HEK293 (cell line): Measurements from ENCODE around the gene ZNF507.

ENCODE experiments used
- EGR2 ChIP-seq: fragments of 450-650 bp; formaldehyde crosslinking; IDR thresholded peaks from 2 replicates; pipeline ENCODE4 v1.5.1; 2016; ENCODE audit warnings: low read depth, missing biosample characterization, missing genetic modification characterization
- KLF7 ChIP-seq: fragments of 450-650 bp; formaldehyde crosslinking; IDR thresholded peaks from 2 replicates; pipeline ENCODE4 v1.5.1; 2016; ENCODE audit warnings: missing biosample characterization, missing genetic modification characterization, borderline replicate concordance
- PRDM1 ChIP-seq: fragments of 450-650 bp; formaldehyde crosslinking; IDR thresholded peaks from 2 replicates; pipeline ENCODE4; 2016; ENCODE audit warnings: missing biosample characterization, missing genetic modification characterization
- RBAK ChIP-seq: fragments of 450-650 bp; formaldehyde crosslinking; IDR thresholded peaks from 2 replicates; pipeline ENCODE4 v1.5.1; 2016; ENCODE audit warnings: missing biosample characterization, missing genetic modification characterization
- SCRT2 ChIP-seq: fragments of 450-650 bp; formaldehyde crosslinking; IDR thresholded peaks from 2 replicates; pipeline ENCODE4 v1.5.1; 2016; ENCODE audit warnings: missing biosample characterization, missing genetic modification characterization
- SP2 ChIP-seq: fragments of 450-650 bp; formaldehyde crosslinking; IDR thresholded peaks from 2 replicates; pipeline ENCODE4 v1.5.1; 2016; ENCODE audit warnings: missing biosample characterization, missing genetic modification characterization
- SP3 ChIP-seq: fragments of 450-650 bp; formaldehyde crosslinking; IDR thresholded peaks from 2 replicates; pipeline ENCODE4 v1.5.1; 2016; ENCODE audit warnings: missing biosample characterization, missing genetic modification characterization
- YY1 ChIP-seq: fragments of 450-650 bp; formaldehyde crosslinking; IDR thresholded peaks from 2 replicates; pipeline ENCODE4 v1.5.1; 2018; ENCODE audit warnings: missing biosample characterization, missing genetic modification characterization
- ZBTB21 ChIP-seq: fragments of 450-650 bp; formaldehyde crosslinking; IDR thresholded peaks from 2 replicates; pipeline ENCODE4 v1.5.1; 2017; ENCODE audit warnings: missing biosample characterization, missing genetic modification characterization
- ZFP3 ChIP-seq: fragments of 450-650 bp; formaldehyde crosslinking; IDR thresholded peaks from 2 replicates; pipeline ENCODE4 v1.5.1; 2016; ENCODE audit warnings: low read depth, missing biosample characterization, missing genetic modification characterization
- ZNF155 ChIP-seq: fragments of 450-650 bp; formaldehyde crosslinking; IDR thresholded peaks from 2 replicates; pipeline ENCODE4 v1.5.1; 2016; ENCODE audit warnings: missing biosample characterization, missing genetic modification characterization
- ZNF292 ChIP-seq: fragments of 450-650 bp; formaldehyde crosslinking; IDR thresholded peaks from 2 replicates; pipeline ENCODE4 v1.5.1; 2016; ENCODE audit warnings: low read depth, missing biosample characterization, missing genetic modification characterization, borderline replicate concordance
- ZNF324 ChIP-seq: fragments of 450-650 bp; formaldehyde crosslinking; IDR thresholded peaks from 2 replicates; pipeline ENCODE4 v1.5.1; 2016; ENCODE audit warnings: missing biosample characterization, missing genetic modification characterization
- ZNF394 ChIP-seq: fragments of 450-650 bp; formaldehyde crosslinking; IDR thresholded peaks from 2 replicates; pipeline ENCODE4 v1.5.1; 2016; ENCODE audit warnings: missing biosample characterization, missing genetic modification characterization, mild to moderate bottlenecking, moderate library complexity, borderline replicate concordance
- ZNF473 ChIP-seq: fragments of 450-650 bp; formaldehyde crosslinking; IDR thresholded peaks from 2 replicates; pipeline ENCODE4 v1.5.1; 2017; ENCODE audit warnings: missing biosample characterization, missing genetic modification characterization
- ZNF544 ChIP-seq: fragments of 450-650 bp; formaldehyde crosslinking; IDR thresholded peaks from 2 replicates; pipeline ENCODE4 v1.5.0; 2017; ENCODE audit warnings: missing biosample characterization, missing genetic modification characterization
- ZNF549 ChIP-seq: fragments of 450-650 bp; IDR thresholded peaks from 2 replicates; pipeline ENCODE4 v1.5.1; 2018; ENCODE audit warnings: missing biosample characterization, missing genetic modification characterization, mild to moderate bottlenecking, inconsistent platforms, moderate library complexity
- ZNF560 ChIP-seq: fragments of 450-650 bp; formaldehyde crosslinking; IDR thresholded peaks from 2 replicates; pipeline ENCODE4 v1.5.1; 2017; ENCODE audit warnings: missing biosample characterization, missing genetic modification characterization, borderline replicate concordance
- ZNF596 ChIP-seq: fragments of 450-650 bp; IDR thresholded peaks from 2 replicates; pipeline ENCODE4 v1.5.0; 2018; ENCODE audit warnings: missing biosample characterization, mild to moderate bottlenecking, missing genetic modification characterization, moderate library complexity
- TF ChIP-seq, protein P1 (sequence below): fragments of 450-650 bp; formaldehyde crosslinking; IDR thresholded peaks from 2 replicates; pipeline ENCODE4 v1.5.1; 2016; ENCODE audit warnings: missing biosample characterization, missing genetic modification characterization
- TF ChIP-seq, protein P2 (sequence below): fragments of 450-650 bp; formaldehyde crosslinking; IDR thresholded peaks from 2 replicates; pipeline ENCODE4 v1.5.1; 2016; ENCODE audit warnings: missing biosample characterization, missing genetic modification characterization, borderline replicate concordance
- TF ChIP-seq, protein P3 (sequence below): fragments of 450-650 bp; formaldehyde crosslinking; IDR thresholded peaks from 2 replicates; pipeline ENCODE4 v1.5.1; 2016; ENCODE audit warnings: missing biosample characterization, missing genetic modification characterization
- TF ChIP-seq, protein P4 (sequence below): fragments of 450-650 bp; formaldehyde crosslinking; IDR thresholded peaks from 2 replicates; pipeline ENCODE4 v1.5.1; 2016; ENCODE audit warnings: missing biosample characterization, missing genetic modification characterization
- TF ChIP-seq, protein P5 (sequence below): fragments of 450-650 bp; formaldehyde crosslinking; IDR thresholded peaks from 2 replicates; pipeline ENCODE4 v1.5.1; 2016; ENCODE audit warnings: missing biosample characterization, missing genetic modification characterization

Gene ZNF507

DNA sequence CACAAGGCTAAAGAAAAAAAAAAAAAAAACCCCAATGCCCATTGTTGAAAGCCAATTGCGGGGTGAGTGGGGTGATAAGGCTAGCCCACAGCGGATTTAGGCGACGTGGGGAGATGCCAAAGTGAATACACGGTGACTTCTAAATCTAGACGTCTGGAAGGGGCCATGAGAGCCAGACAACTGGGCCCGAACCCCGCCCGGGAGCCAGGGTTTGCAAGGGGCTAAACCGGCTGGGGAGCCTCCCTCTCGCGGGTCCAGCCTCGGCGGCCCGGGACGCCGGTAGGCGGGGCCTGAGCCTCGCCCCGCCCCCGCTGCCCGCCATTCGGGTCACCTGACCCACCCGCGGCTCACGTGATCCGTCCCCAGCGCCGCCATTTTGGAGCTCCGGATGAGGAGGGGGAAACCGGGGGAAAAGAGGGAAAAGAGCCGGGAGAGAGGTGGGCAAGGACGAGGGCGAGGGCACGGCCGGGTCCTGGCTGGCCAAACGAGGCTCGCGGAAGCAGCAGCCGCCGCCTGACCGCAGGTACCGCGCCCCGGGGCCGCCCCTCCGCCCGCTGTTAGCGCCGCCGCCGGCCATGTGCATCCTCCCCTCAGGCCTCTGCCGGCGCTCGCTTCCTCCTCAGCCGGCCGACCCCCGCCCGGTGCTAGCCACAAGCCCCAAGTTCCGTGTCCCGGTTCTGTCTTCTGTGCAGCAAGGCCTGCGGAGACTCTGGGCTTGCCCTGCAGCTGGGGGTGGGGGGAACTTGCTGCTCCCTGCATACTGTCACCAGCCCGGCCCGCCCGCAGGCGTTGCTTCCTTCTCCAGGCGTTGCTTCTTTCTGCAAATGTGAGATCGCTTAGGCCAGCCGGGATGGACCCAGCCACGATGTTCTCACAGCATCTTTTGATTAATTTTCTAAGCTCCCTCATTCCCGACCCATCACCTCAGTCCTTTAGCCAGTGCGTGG lies at the start of gene ZNF507 (continued):
- TF ChIP-seq ZNF596 (tag by site-specific recombination) (peak; percentile 53; the same call in 1 of the 2 replicates), SCRT2 (tag by site-specific recombination) (no peak), ZNF544 (no peak), ZNF394 (no peak; the same call in none of the 2 replicates), EGR2 (tag by site-specific recombination) (peak; percentile 68), ZFP3 (tag by site-specific recombination) (no peak), SP2 (tag by site-specific recombination) (peak; percentile 87), ZNF155 (tag by site-specific recombination) (no peak), ZNF324 (0 out of 2 replicates have a peak, but pooled peaks have one; percentile 64), ZNF560 (tag by site-specific recombination) (0 out of 2 replicates have a peak, but pooled peaks have one; percentile 52), ZNF292 (tag by site-specific recombination) (no peak), YY1 (tag by site-specific recombination) (peak; percentile 100), ZNF473 (tag by site-specific recombination) (no peak), ZNF549 (tag by site-specific recombination) (no peak), KLF7 (no peak), ZBTB21 (tag by site-specific recombination) (peak; percentile 59; the same call in 1 of the 2 replicates), SP3 (tag by site-specific recombination) (peak; percentile 96), PRDM1 (no peak), RBAK (tag by site-specific recombination) (no peak)
- TF ChIP-seq, protein P1, sequence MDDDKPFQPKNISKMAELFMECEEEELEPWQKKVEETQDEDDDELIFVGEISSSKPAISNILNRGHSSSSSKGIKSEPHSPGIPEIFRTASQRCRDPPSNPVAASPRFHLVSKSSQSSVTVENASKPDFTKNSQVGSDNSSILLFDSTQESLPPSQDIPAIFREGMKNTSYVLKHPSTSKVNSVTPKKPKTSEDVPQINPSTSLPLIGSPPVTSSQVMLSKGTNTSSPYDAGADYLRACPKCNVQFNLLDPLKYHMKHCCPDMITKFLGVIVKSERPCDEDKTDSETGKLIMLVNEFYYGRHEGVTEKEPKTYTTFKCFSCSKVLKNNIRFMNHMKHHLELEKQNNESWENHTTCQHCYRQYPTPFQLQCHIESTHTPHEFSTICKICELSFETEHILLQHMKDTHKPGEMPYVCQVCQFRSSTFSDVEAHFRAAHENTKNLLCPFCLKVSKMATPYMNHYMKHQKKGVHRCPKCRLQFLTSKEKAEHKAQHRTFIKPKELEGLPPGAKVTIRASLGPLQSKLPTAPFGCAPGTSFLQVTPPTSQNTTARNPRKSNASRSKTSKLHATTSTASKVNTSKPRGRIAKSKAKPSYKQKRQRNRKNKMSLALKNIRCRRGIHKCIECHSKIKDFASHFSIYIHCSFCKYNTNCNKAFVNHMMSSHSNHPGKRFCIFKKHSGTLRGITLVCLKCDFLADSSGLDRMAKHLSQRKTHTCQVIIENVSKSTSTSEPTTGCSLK (tag by site-specific recombination): no peak
- TF ChIP-seq, protein P2, sequence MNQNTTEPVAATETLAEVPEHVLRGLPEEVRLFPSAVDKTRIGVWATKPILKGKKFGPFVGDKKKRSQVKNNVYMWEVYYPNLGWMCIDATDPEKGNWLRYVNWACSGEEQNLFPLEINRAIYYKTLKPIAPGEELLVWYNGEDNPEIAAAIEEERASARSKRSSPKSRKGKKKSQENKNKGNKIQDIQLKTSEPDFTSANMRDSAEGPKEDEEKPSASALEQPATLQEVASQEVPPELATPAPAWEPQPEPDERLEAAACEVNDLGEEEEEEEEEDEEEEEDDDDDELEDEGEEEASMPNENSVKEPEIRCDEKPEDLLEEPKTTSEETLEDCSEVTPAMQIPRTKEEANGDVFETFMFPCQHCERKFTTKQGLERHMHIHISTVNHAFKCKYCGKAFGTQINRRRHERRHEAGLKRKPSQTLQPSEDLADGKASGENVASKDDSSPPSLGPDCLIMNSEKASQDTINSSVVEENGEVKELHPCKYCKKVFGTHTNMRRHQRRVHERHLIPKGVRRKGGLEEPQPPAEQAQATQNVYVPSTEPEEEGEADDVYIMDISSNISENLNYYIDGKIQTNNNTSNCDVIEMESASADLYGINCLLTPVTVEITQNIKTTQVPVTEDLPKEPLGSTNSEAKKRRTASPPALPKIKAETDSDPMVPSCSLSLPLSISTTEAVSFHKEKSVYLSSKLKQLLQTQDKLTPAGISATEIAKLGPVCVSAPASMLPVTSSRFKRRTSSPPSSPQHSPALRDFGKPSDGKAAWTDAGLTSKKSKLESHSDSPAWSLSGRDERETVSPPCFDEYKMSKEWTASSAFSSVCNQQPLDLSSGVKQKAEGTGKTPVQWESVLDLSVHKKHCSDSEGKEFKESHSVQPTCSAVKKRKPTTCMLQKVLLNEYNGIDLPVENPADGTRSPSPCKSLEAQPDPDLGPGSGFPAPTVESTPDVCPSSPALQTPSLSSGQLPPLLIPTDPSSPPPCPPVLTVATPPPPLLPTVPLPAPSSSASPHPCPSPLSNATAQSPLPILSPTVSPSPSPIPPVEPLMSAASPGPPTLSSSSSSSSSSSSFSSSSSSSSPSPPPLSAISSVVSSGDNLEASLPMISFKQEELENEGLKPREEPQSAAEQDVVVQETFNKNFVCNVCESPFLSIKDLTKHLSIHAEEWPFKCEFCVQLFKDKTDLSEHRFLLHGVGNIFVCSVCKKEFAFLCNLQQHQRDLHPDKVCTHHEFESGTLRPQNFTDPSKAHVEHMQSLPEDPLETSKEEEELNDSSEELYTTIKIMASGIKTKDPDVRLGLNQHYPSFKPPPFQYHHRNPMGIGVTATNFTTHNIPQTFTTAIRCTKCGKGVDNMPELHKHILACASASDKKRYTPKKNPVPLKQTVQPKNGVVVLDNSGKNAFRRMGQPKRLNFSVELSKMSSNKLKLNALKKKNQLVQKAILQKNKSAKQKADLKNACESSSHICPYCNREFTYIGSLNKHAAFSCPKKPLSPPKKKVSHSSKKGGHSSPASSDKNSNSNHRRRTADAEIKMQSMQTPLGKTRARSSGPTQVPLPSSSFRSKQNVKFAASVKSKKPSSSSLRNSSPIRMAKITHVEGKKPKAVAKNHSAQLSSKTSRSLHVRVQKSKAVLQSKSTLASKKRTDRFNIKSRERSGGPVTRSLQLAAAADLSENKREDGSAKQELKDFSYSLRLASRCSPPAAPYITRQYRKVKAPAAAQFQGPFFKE (tag by site-specific recombination): no peak
- TF ChIP-seq, protein P3, sequence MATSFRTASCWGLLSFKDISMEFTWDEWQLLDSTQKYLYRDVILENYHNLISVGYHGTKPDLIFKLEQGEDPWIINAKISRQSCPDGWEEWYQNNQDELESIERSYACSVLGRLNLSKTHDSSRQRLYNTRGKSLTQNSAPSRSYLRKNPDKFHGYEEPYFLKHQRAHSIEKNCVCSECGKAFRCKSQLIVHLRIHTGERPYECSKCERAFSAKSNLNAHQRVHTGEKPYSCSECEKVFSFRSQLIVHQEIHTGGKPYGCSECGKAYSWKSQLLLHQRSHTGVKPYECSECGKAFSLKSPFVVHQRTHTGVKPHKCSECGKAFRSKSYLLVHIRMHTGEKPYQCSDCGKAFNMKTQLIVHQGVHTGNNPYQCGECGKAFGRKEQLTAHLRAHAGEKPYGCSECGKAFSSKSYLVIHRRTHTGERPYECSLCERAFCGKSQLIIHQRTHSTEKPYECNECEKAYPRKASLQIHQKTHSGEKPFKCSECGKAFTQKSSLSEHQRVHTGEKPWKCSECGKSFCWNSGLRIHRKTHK (tag by site-specific recombination): no peak
- TF ChIP-seq, protein P4, sequence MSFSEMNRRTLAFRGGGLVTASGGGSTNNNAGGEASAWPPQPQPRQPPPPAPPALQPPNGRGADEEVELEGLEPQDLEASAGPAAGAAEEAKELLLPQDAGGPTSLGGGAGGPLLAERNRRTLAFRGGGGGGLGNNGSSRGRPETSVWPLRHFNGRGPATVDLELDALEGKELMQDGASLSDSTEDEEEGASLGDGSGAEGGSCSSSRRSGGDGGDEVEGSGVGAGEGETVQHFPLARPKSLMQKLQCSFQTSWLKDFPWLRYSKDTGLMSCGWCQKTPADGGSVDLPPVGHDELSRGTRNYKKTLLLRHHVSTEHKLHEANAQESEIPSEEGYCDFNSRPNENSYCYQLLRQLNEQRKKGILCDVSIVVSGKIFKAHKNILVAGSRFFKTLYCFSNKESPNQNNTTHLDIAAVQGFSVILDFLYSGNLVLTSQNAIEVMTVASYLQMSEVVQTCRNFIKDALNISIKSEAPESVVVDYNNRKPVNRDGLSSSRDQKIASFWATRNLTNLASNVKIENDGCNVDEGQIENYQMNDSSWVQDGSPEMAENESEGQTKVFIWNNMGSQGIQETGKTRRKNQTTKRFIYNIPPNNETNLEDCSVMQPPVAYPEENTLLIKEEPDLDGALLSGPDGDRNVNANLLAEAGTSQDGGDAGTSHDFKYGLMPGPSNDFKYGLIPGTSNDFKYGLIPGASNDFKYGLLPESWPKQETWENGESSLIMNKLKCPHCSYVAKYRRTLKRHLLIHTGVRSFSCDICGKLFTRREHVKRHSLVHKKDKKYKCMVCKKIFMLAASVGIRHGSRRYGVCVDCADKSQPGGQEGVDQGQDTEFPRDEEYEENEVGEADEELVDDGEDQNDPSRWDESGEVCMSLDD (tag by site-specific recombination): peak; percentile 61; the same call in 1 of the 2 replicates
- TF ChIP-seq, protein P5, sequence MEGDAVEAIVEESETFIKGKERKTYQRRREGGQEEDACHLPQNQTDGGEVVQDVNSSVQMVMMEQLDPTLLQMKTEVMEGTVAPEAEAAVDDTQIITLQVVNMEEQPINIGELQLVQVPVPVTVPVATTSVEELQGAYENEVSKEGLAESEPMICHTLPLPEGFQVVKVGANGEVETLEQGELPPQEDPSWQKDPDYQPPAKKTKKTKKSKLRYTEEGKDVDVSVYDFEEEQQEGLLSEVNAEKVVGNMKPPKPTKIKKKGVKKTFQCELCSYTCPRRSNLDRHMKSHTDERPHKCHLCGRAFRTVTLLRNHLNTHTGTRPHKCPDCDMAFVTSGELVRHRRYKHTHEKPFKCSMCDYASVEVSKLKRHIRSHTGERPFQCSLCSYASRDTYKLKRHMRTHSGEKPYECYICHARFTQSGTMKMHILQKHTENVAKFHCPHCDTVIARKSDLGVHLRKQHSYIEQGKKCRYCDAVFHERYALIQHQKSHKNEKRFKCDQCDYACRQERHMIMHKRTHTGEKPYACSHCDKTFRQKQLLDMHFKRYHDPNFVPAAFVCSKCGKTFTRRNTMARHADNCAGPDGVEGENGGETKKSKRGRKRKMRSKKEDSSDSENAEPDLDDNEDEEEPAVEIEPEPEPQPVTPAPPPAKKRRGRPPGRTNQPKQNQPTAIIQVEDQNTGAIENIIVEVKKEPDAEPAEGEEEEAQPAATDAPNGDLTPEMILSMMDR: peak; percentile 91
